Measurements from ENCODE around the gene KIAA0753.
A peak's percentile ranks its signal among the peaks of the same experiment; 100 is the strongest.

The KIAA0753 gene

DNA sequence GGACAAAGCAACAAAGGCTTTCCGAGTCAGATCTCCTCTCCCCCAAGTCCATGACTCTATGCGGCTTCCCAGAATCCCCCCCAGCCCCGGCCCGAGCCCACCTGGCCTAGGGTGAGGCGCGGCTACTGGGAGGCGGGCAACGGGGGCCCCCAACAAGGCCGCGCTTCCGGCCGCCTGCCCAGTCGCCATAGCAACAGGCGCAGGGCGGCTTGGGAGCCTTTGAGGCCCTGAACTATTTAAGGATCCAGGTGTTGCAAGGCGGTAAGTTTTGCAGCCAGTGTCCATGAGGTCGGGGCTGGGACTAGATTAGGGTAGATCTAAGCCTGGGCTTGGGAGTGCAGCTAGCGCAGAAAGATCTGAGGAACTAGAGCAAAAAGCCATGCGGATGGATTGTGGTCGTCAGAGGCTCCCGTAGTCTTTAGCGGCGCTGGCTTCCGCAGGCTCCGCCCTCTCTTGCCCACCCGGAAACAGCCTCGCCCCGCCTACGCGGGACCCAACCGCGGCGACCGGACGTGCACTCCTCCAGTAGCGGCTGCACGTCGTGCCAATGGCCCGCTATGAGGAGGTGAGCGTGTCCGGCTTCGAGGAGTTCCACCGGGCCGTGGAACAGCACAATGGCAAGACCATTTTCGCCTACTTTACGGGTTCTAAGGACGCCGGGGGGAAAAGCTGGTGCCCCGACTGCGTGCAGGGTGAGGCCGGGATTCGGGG lies at the start of gene KIAA0753, which contains the start of gene TXNDC17:
Gene KIAA0753 (minus strand): TSS at position 176 of the 711 bp plus-strand sequence. CDS start 5,608 bp downstream, outside the sequence.
Gene TXNDC17 (plus strand): TSS at position 525 of the 711 bp plus-strand sequence. CDS start 23 bp downstream, at position 548.
- peak; percentile 94 for DNase-seq

DNA sequence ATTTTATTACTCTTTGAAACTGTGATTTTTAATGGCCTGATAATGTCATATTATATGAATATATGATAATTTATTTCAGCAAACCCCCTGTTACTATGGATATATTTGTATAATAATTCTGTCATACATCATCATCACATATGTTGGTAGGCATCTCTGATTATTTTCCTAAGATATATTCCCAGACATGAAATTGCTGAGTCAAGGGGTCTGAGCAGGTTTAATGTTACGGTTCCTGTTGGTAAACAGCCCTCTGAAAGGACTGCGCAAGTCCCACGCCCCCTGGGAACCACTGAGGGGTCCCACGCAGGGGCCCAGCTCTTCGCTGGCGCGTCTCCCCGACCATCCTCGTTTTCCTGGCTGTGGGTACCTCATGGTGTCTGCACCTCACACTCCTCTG lies 48.4 kb upstream of the KIAA0753 start:
- DNase-seq = no peak

DNA sequence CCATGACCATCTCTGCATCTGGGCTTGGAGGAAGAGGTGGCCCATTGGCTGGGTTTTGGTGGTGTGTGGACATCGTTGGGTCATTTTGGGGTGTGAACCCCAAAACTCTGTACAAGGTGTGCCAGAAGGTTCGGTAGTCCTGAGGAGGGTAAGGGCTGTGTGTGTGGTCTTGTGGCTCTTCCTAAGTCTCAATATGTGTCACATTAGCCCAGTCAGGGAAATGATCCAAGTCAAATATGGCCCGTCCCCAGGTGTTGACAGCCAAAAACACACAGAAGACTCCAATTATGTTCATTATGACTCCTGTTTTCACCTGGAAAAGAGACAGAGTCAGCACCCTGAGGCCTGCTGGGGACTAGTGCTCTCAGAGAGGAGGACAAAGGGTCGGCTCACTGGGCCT lies 45.5 kb upstream of the KIAA0753 start:
- no peak for DNase-seq

DNA sequence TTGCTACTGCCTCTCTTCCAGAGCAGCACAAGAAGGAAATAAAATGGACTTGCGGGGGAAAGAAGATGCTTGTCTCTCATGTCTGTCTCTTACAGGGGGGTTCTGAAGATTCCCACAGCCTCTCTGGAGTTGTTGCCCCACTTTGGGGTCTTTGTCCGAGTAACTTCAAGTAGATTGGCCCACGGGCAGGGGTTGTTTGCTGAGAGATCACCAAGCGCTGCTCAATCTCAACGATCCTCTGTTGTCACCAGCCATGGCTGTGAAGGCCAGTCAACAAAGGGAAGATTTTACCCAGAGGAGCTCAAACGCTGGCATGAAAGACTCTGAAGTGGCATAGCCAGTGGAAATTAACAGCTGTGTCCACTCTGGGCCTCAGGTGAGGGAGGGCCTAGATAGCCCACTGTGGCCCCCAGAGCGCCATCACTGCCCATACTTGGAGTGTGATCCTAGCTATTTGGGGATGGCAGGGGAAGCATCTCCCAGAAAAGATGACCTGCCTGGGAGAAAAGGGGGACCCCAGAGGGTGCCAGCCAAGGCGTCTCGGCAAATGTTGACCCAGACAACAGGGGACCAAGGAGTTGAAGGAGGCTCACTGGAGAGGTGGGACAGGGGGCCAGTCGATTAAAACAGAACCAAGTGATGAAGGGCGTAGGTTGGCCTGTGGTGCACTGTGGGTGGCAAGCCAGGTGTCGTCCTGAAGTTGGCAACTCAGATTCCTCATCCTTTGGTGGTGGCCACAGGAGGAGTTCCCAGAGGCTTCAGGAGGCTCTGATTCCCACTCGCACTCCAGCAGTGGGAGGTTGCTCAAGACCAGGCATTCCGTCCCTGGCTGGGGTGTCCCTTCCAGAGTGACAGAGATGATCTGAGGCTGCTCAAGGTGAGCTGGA lies 44.6 kb upstream of the KIAA0753 start:
- no peak for DNase-seq

DNA sequence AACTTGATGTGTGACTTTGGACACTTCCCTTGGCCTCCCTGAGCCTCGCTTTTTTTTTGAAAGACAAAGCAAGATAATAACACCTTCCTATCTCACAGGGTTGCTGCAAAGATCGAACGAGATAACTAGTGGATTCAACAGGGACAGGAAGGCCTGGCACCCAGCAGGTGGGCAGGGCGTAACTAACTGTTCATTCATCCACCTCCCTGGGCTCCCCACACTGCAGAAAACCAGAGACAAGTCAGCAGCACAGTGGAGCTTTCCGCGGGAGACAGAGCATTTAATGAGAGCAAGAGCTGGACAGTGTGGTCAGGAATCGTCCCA lies 43.9 kb upstream of the KIAA0753 start:
- no peak for DNase-seq

DNA sequence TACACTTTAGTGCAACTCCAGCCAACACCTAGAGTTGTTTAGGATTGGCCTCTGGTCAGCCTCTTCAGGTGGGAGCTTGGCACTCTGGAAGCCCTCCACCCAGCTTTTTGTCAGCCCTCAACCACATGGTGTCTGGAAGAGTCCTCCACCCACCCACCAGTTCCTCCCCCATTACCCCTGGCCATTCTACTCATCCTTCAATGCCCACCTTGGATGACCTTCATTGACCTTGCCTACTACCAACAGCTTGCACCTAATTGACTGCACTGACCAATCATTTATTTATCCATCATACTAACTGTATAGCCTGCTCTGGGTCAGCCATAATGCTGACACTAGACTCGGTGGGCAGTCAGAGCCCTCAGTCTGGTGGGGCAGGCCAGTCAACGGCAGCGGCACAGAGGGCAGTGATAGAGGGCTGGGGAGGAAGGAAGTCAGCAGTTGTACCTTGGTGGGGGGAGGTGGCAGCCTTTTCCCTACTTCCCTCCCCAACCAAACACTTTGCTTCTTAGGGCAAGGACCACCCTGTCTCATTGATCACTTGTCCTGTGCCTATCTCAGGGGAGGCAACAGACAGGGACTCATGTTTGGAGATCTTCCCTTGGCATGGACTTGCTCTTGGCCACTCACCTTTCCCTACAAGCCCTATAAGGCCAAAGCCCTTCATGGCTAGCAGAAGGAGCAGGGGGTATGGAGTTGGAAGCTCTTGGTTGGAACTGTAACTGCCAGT lies 43.4 kb upstream of the KIAA0753 start:
- DNase-seq = no peak

DNA sequence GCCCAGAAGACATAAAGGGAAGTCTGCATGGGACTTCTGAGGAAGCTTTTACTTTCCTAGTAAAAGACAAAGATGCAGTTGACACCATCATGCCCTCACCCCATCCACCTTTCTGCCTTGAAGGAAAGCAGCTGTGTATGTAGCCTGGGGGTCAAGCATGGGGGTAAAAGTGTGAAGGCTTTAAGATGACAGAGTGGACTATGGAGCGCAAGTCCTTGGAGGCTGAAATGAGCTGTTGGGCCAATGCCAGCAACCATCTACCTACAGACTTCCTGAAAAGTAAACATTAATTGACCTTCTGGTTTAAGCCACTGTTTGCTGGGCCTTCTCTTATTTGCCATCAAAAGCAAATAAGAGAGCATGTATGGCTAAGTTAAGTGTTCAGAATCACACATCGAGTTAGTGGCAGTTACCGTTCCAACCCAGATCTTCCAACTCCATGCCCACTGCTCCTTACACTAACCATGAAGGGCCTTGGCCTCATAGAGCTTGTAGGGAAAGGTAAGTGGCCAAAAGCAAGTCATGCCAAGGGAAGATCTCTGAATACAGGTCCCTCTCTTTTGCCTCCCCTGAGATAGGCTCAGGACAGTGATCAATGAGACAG lies 42.7 kb upstream of the KIAA0753 start:
- DNase-seq = no peak

DNA sequence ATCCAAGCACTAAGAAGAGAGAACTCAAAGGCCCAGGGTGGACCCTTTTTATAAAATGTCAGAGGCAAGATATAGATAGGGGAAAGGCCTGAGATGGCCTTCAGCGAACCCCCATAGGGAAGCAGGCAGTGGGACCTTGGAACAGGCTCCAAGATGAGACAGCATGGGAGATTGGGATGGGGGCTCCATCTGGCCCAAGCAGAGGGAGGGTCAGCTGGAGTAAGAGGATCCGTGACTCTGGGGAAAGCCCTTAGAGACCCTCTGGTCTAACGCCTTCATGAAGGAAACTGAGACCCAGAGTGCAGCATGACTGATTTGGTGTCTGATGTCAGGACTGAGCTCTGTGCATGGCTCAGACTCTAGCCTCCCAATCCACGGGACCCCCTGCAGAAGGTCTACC lies 41.8 kb upstream of the KIAA0753 start:
- DNase-seq = no peak

DNA sequence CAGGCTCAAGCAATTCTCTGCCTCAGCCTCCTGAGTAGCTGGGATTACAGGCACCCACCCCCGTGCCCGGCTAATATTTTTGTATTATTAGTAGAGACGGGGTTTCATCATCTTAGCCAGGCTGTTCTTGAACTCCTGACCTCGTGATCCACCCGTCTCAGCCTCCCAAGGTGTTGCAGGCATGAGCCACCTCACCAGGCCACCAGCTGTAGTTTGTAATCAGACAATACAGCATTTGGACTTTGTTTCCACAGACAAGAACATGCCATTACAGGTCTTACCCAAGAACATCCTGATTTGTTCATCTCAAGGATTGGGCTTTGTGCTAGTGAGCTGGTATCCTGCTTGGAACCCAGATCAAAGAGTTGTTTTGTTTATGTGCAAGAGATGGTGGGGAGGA lies 41.2 kb upstream of the KIAA0753 start:
- no peak for DNase-seq

DNA sequence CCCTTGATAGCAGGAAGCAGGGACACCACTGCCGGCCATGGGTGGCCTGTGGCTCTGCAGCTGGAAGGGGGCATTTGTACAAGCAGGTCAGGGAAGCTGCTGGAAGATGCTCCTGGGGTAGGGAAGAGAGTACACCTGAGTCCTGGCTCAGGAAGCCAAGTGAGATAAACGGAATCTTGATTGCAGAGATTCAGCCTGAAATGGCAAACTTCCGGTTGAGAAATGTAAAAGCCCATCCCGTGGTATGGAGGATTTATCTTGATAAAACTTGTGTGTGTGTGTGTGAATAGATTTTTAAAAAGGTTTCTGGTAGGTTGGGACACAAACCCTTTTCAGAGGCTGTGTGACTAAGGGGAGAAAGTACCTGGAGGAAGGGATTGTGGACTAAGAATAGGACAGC lies 40.7 kb upstream of the KIAA0753 start:
- DNase-seq = no peak

DNA sequence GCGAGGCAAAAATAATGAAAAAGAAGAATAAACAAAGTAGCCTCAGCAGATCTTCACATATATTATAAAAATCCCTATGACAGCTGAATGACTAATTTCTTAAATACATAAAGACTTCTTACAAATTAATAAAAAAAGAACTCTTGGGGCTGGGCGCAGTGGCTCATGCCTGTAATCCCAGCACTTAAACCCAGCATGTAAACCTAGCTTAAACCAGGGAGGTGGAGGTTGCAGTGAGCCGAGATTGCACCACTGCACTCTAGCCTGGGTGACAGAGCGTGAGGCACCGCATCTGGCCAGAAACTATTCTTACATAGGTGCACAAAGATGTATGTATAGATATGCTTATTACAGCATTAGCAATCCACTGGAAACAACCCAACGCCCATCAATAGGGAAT lies 38.7 kb upstream of the KIAA0753 start:
- DNase-seq = no peak

DNA sequence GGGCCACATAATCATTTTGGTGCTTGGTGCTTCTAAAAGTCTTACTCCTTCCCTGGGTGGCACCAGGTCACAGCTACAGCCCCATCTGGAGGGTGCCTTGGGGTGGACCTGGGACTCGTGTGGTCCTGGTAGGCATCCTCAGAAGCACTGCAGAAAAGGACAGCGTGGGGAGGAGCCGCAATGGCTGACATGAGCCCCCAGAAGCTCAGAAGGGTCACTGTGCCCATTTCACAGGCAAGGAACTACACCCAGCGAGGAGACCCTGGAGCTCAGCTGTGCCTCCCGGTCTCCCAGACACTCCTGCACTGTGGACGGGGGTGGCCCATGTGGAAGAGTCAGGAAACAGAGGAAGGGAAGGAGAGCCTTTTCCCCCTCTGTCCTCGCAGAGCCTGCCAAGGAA lies 37.4 kb upstream of the KIAA0753 start:
- no peak for DNase-seq

DNA sequence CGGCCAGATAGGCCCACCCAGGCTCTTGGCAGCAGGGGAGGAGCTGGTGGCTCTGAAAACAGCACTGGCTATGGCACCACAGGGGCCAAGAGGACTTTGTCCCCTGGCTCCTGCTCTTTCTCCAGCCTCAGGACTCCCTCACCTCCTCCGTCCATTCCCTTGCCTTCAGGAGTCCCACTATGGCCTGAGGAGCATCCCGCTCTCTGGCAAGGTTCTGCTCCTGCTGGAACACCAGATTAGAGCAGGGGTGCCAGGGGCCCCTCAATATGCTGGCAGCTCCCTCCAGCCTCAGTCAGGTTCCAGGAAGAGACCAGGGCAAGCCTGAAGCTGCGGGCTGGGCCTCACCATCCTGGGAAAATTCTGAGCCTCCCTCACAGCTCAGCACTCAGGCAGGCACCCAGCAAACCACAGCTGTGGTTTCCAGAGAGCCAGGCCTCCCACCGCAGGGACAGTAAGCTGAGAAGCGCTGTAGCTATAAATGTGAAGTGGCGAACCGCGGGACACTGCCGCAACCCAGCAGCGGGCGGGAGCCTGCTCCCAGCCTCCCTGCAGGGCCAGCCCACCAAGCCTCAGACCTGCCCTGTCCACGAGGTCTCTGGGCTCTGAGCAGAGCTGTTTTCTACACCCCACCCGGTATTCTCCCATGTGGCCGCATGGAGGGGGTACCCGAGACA lies 36.8 kb upstream of the KIAA0753 start:
- DNase-seq = peak; percentile 25

DNA sequence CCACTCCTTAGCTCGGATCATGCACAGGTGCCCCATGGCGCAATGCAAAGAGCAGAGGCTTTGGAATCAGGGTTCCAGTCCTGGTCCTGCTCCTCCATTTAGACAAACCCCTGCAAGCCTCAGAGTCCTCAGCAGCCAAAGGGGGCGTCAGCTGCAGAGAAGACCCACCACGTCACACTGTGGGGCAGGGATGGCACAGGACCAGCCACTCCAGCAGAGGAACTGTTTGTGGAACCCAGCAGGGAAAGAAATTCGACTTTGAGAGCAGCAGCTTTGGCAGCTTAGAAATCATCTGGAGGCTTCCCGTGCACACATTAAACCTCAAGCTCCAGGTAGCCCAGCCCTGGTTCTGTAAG lies 36.3 kb upstream of the KIAA0753 start:
- no peak for DNase-seq

DNA sequence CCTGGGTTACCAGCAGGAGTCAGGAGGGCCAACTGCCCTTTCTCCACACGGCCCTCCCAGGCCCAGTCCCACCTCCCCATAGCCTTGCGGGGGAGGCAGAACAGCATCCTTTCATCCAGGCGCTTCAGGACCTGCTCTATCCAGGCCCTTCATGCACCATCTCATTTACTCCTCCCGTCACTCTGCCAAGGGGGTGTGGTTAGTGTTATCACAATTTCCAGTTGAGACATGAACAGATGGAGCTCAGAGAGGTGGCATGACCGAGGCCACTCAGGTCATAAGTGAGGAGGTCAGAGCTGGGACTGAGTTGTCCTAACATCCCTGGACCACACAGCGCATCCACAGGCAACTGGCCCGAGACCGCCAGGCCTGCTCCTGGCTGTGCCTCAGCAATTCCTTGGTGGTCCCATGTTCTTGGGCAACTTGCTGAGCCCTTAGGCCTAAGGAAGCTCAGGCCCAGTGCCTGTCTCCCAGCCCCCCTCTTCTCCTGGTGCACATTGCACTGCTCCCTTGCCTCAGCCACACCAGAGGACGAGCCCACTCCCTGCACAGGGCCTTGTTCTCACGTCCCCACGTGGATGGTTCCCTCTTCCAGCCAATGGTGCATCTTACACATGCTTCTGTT lies 34.8 kb upstream of the KIAA0753 start:
- DNase-seq = peak; percentile 80

DNA sequence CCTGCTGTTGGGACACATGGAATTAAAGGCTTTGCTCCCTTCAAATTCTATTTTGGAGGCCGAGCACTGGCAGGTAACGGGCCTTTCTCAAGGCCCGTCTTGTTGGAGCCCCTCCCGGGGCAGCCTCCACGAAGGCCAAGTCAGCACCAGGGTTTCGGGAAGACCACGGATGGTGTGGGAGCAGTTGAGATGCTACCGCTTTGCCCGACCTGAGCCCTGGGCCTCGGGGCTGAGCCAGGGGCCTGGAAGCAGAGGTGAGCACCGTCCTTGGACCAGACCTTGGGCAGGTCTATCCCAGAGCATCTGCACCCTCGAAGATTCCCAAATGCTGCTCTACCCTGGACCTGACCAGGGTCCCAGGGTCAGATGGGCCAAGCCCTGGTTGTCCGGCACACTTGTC lies 34.1 kb upstream of the KIAA0753 start:
- DNase-seq = no peak

DNA sequence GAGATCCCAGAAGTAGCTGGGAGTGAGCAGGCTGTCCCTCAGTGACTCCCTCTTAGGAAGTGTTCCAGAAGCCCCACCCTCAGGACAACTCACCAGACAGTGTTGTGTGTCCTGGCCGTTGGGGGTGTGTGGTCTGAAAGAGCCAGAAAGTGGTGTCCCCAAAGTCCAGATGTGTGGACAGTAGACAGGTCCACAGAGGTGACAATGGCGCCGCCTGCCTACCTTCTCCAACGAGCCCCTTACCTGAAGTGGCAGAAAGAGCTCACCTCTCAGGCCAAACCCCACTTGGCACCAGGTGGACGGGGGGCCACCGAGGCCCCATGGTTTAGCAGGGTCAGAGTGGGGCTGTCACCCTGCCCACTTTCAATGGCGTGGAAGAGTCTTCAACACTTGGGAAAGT lies 30.9 kb upstream of the KIAA0753 start:
- no peak for DNase-seq

DNA sequence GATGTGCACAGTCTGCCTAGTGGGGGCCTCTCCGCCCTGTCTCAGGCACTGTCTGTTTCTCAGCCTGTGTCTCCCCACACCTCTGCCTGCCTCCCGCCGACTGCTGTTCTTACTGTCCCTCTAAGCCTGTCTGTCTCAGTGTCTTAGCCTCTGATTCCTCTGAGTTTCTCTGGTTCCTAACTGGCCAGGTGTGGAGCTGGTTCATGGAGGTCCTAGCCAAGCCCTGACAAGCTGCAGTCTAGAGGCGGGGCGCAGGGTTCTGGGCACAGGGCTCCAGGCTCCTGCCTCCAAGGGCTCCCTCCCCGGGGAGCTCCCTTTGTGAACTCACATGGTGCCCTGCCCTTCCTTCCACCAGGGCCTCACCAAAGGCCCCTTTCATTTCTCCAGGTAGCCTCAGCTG lies 30.5 kb upstream of the KIAA0753 start:
- DNase-seq = no peak

DNA sequence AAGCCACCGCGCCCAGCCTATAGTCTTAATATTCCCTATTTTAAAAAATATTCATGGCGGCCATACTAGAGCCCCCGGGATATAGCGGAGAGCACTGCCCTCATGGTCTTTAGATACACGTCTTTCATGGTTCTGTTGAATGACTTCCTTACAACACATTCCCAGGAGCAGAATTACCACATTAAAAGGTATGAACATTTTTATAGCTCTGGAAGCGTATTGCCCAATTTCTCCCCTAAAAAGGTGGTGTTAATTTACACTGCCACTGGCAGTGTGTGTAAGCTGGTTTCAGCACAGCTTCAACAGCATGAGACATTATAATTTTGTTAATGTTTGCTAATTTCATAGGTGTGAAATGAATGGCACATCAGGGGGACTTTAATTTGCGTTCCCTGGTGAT lies 30.1 kb upstream of the KIAA0753 start:
- DNase-seq = no peak

DNA sequence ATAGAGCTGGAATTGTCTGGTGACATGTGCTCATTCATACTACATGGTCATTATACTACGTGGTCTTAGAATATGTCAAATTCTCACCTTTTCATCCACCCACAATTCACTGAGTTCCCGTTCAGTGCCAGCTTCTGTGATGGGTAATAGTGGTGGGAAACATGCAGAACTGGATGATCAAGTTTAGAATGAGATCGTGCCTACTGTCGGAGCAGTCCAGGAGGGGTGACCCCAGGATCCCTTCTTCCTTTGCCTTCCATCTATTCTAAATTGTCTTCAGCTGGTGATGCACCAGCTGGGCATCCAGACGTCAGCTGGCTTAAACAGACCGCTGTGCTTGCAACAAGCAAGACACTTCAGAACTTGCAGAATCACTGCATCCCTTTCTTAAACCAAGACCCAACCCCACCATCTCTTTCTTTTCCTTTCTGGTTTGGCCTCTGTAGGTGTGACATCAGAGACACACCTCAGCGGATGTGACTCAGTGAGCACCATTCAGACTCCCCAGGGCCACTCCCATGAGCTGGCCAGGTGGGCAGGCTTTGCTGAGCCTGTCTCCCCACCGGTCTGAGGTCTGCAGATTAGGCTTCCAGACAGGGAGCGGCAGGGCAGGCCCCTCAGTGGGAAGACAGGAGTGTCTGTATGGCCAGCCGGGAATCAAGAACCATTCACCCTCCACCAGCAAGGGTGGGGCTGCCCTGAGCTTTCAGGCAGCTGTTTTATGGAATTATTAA lies 29.1 kb upstream of the KIAA0753 start:
- DNase-seq = no peak

DNA sequence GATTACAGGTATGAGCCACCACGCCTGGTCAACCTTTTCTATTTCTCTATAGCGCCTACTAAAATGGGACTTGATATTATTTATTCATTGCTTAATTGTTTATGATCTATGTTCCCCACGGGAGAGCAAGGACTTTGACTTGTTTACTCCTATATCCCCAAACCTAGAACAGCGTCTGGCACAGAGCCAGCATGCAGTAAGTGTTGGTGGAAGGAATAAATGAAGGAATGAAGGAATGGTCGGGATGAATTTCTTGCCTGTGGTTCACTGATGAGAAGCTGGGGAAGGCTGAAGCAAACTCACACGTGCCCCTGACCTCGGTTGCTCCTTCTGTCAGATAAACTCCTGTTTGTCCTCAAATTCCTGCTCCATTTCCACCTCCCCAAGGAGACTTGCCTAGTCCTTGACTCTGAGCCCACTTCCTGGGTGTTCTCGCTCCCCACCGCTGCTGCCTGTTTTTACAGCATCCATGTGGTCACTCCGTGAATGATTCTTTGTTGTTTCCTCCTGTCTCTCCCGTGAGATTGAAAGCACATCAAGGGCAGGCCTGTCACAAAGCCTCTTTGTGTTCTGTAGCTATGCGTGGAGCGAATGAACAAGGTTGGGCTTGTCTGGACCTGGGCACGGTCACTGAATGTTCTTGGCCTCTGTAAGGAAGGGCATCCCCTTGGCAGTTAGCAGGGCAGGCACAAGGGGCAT lies 28.4 kb upstream of the KIAA0753 start:
- DNase-seq = no peak

Data from hematopoietic multipotent progenitor cell treated with erythropoietin and hydrocortisone succinate and interleukin-3 and kit ligand, for 6 days (in vitro differentiated cells).